Measurements from ENCODE around the gene PCDHA4. TPM values are rescaled to one million over a fixed set of nuclear protein-coding genes. Genes with fewer than 3 reads are reported as not detected.

Gene PCDHA4
- total and polyA plus RNA-seq, 2 of the 8 experiments (the other 6 are each of a cell fraction or from before 2014, with no cell fraction given), result 3.7 to 5.7 TPM

GRCh38 chr5:140802781-140803271 is 4.0 kb upstream of the PCDHA4 start:
- no peaks in the 10 kb centered on the region for H3K4me1 ChIP-seq (replicated peaks in 1 of 4; ENCODE audit: control insufficient read depth in 3 of 4, insufficient read depth in 4 of 4, low read length in 3 of 4)
- no peak for DNase-seq (ENCODE audit: low read depth in 1 of 2, low spot score in 2 of 2)
- H3K4me2 ChIP-seq (ENCODE audit: insufficient read depth in 1 of 2, low read depth in 2 of 2, low read length in 2 of 2), result no peak overlapping the region
- no peak overlapping the region for H3K4ac ChIP-seq (replicated peaks; ENCODE audit: insufficient read length, low read depth, low read length)
- peaks cover 0 to 16% (median 0%) of the 10 kb centered on the region in 4 experiments; a peak in 3 of 8 replicates for H3K36me3 ChIP-seq (ENCODE audit: control insufficient read depth in 2 of 4, insufficient read depth in 4 of 4, low read length in 3 of 4)
- H2BK20ac ChIP-seq (ENCODE audit: low read length), result no peak overlapping the region
- H2AFZ ChIP-seq (ENCODE audit: low read length), result no peak overlapping the region
- H3K18ac ChIP-seq (ENCODE audit: extremely low read depth, low read length), result no peak overlapping the region
- 93% methylated on average over 36 of the region's 53 CpGs; no CpG with 5 or more reads in 1 of the 2 experiments for WGBS, 2 experiments (ENCODE audit: extremely low coverage in 1 of 2, insufficient coverage in 1 of 2, insufficient read length in 1 of 2, insufficient replicate concordance in 2 of 2, low coverage in 1 of 2, low lambda C conversion rate in 2 of 2, missing lambda C conversion rate in 1 of 2)
- H3K4me3 ChIP-seq (ENCODE audit: extremely low read depth in 1 of 4, insufficient read depth in 2 of 4, low read depth in 3 of 4, low read length in 4 of 4), result no peak overlapping the region
- H3K79me2 ChIP-seq (ENCODE audit: control insufficient read depth in 1 of 2, insufficient read depth in 2 of 2, low read length in 2 of 2), result no peaks in the 10 kb centered on the region
- H3K9me3 ChIP-seq (ENCODE audit: insufficient read depth in 2 of 2, low read depth in 1 of 2, low read length in 1 of 2), result peaks cover 0 to 21% of the 10 kb centered on the region in 2 experiments; a peak in 2 of 4 replicates
- H4K8ac ChIP-seq (ENCODE audit: extremely low read depth, insufficient read depth, low read length), result no peak overlapping the region
- CTCF ChIA-PET (ENCODE audit: partially characterized antibody), result interaction anchor here (1.0 to 1.6 kb wide), 3 partner anchors 8 to 14 kb away, joined by 3 to 4 read pairs (median 3); no protein-coding TSS in a partner anchor
- H4K91ac ChIP-seq (replicated peaks; ENCODE audit: insufficient read length, low read length), result no peak overlapping the region
- H2BK120ac ChIP-seq (replicated peaks; ENCODE audit: low read depth, low read length), result no peak overlapping the region
- H2AK5ac ChIP-seq (ENCODE audit: low read depth, low read length), result no peak overlapping the region
- no peak overlapping the region for H2BK5ac ChIP-seq (ENCODE audit: low read depth, low read length)
- no peak overlapping the region for H2BK12ac ChIP-seq (ENCODE audit: low read depth, low read length)
- H3K56ac ChIP-seq (replicated peaks; ENCODE audit: insufficient read length, low read depth, low read length), result no peak overlapping the region
- FAIRE-seq, result no peak
- H3K9ac ChIP-seq (replicated peaks in 1 of 4; ENCODE audit: extremely low read depth in 1 of 4, low read depth in 3 of 4, low read length in 3 of 4), result no peak overlapping the region
- H3K27me3 ChIP-seq (replicated peaks in 1 of 4; ENCODE audit: control insufficient read depth in 3 of 4, extremely low read depth in 1 of 4, insufficient read depth in 3 of 4, low read length in 3 of 4), result no peaks in the 10 kb centered on the region
- POLR2A ChIA-PET (ENCODE audit: partially characterized antibody), result no interaction called here
- H3K27ac ChIP-seq (ENCODE audit: low read depth, low read length), result no peak overlapping the region
- H3K79me1 ChIP-seq (ENCODE audit: low read depth, low read length), result no peaks in the 10 kb centered on the region
- no peak overlapping the region for H4K5ac ChIP-seq (ENCODE audit: insufficient read length, low read depth, low read length)
- no peak overlapping the region for H2BK15ac ChIP-seq (ENCODE audit: low read length)
- H4K20me1 ChIP-seq (replicated peaks in 1 of 2; ENCODE audit: control insufficient read depth in 1 of 2, insufficient read depth in 2 of 2, low read length in 2 of 2), result no peaks in the 10 kb centered on the region
- no peaks in the 10 kb centered on the region for H3K23me2 ChIP-seq (ENCODE audit: low read depth, low read length)
- no peak overlapping the region for H3K14ac ChIP-seq (ENCODE audit: insufficient read length)
- no peak overlapping the region for H3K23ac ChIP-seq (ENCODE audit: insufficient read length)
- TF ChIP-seq CBX8 (IDR thresholded peaks at IDR 0.05; ENCODE audit: borderline replicate concordance, low read depth, low read length) (no peak), JUN (IDR thresholded peaks at IDR 0.05; ENCODE audit: low read depth, low read length) (no peak), CHD2 (IDR thresholded peaks at IDR 0.05; ENCODE audit: low read length) (no peak), HDAC6 (IDR thresholded peaks at IDR 0.05; ENCODE audit: low read depth, low read length) (no peak), CHD1 (IDR thresholded peaks at IDR 0.05; ENCODE audit: low read depth, low read length) (no peak), RNF2 (IDR thresholded peaks at IDR 0.05; ENCODE audit: borderline replicate concordance, low read depth, low read length, missing control alignments, poor library complexity, severe bottlenecking) (no peak), TAF1 (IDR thresholded peaks at IDR 0.05; ENCODE audit: low read depth, low read length) (no peak), CTBP2 (IDR thresholded peaks at IDR 0.05; ENCODE audit: borderline replicate concordance, insufficient read depth, insufficient read length, low read length) (no peak), FOSL1 (IDR thresholded peaks at IDR 0.05; ENCODE audit: insufficient read depth, low read depth, low read length) (no peak), EZH2 (IDR thresholded peaks at IDR 0.05; ENCODE audit: low read depth, low read length, severe bottlenecking) (no peak), BACH1 (IDR thresholded peaks at IDR 0.05; ENCODE audit: low read length) (no peak), TAF7 (optimal IDR thresholded peaks at IDR 0.05; ENCODE audit: borderline replicate concordance, low read depth, low read length) (no peak)
